NCI-H345 (cell line): ENCODE measurements around the gene ZGPAT.

ENCODE experiments used
- DNase-seq: peaks from one replicate; lab custom pipeline; 2025; lab: John Stamatoyannopoulos, UW

Gene ZGPAT

GRCh38 chr20:63692436-63693082 lies 15.3 kb upstream of the ZGPAT start:
- no peak for DNase-seq

GRCh38 chr20:63693083-63693732 lies 14.6 kb upstream of the ZGPAT start:
- no peak for DNase-seq

GRCh38 chr20:63693733-63694583 lies 13.9 kb upstream of the ZGPAT start:
- no peak for DNase-seq

GRCh38 chr20:63694584-63695423 lies 13.0 kb upstream of the ZGPAT start:
- no peak for DNase-seq

GRCh38 chr20:63695424-63696305 lies 12.2 kb upstream of the ZGPAT start:
- no peak for DNase-seq

GRCh38 chr20:63696306-63696627 lies 11.6 kb upstream of the ZGPAT start:
- DNase-seq: no peak

- DNase-seq: no peak
Measured at GRCh38 chr20:63696628-63697356, 11.0 kb upstream of the ZGPAT start, which contains the start of gene TNFRSF6B. Gene TNFRSF6B (plus strand): TSS chr20:63696652. CDS start chr20:63696768, 116 bp downstream.

- DNase-seq: no peak
Measured at GRCh38 chr20:63697357-63697867, 10.4 kb upstream of the ZGPAT start.

- DNase-seq: no peak
Measured at GRCh38 chr20:63697868-63698545, 9.8 kb upstream of the ZGPAT start.

- DNase-seq: no peak
Measured at GRCh38 chr20:63698739-63699465, 8.9 kb upstream of the ZGPAT start.

- no peak for DNase-seq
Measured at GRCh38 chr20:63699466-63700198, 8.2 kb upstream of the ZGPAT start.

GRCh38 chr20:63700199-63701050 lies 7.4 kb upstream of the ZGPAT start:
- no peak for DNase-seq

GRCh38 chr20:63701051-63701328 lies 6.8 kb upstream of the ZGPAT start:
- DNase-seq: no peak

GRCh38 chr20:63701329-63702035 lies 6.4 kb upstream of the ZGPAT start:
- DNase-seq: no peak

- DNase-seq: no peak
Measured at GRCh38 chr20:63702036-63702665, 5.7 kb upstream of the ZGPAT start.

- DNase-seq: no peak
Measured at GRCh38 chr20:63702751-63703470, 4.9 kb upstream of the ZGPAT start.
